Measurements from ENCODE around the gene NAALADL2. TPM values are rescaled to one million over a fixed set of nuclear protein-coding genes. Genes with fewer than 3 reads are reported as not detected.

The NAALADL2 gene
- total RNA-seq, 1 experiment from 2014 or later, result 1.9 TPM

GRCh38 chr3:174953068-174953467 is 93.9 kb downstream of the NAALADL2 start:
- ATAC-seq (no peak), DNase-seq (no peak)
- no peaks in the 10 kb centered on the region for H3K36me3 ChIP-seq (ENCODE audit: low read depth, low read length)
- no peak overlapping the region for H3K27ac ChIP-seq (ENCODE audit: low read length)
- H3K9ac ChIP-seq (ENCODE audit: low read length), result no peak overlapping the region
- no peaks in the 10 kb centered on the region for H3F3A ChIP-seq (ENCODE audit: low read length, unreplicated experiment)
- no peak overlapping the region for H2AFZ ChIP-seq (ENCODE audit: low read length)
- H3K9me3 ChIP-seq (ENCODE audit: low read length), result no peaks in the 10 kb centered on the region
- ChIA-PET CTCF (no interaction called here), POLR2A (ENCODE audit: unreplicated experiment) (no interaction called here)
- intact Hi-C loops (cut with micrococcal nuclease), result loop anchor here (10.0 kb wide), 1 partner anchor 828 kb away; no protein-coding TSS in a partner anchor
- no peaks in the 10 kb centered on the region for H3K9me2 ChIP-seq (replicated peaks; ENCODE audit: low read length)
- H3K79me2 ChIP-seq (ENCODE audit: low read length), result no peaks in the 10 kb centered on the region
- H3K4me2 ChIP-seq (ENCODE audit: low read length), result no peak overlapping the region
- H3K27me3 ChIP-seq (ENCODE audit: low read length), result no peaks in the 10 kb centered on the region
- TF ChIP-seq EZH2phosphoT487 (IDR thresholded peaks at IDR 0.05; ENCODE audit: borderline replicate concordance, low read length) (no peak), EZH2 (IDR thresholded peaks at IDR 0.05; ENCODE audit: low read length, unreplicated experiment) (no peak), CTCF (conservative IDR thresholded peaks at IDR 0.05; ENCODE audit: low read depth, low read length) (no peak)
- H4K20me1 ChIP-seq (ENCODE audit: low read length), result no peaks in the 10 kb centered on the region
- H3K4me1 ChIP-seq (ENCODE audit: insufficient read depth, low read length), result peaks cover 76% of the 10 kb centered on the region
- no peak overlapping the region for H3K4me3 ChIP-seq (ENCODE audit: low read length)
- BruUV-seq (replicated peaks), result no TSS peak

DNA sequence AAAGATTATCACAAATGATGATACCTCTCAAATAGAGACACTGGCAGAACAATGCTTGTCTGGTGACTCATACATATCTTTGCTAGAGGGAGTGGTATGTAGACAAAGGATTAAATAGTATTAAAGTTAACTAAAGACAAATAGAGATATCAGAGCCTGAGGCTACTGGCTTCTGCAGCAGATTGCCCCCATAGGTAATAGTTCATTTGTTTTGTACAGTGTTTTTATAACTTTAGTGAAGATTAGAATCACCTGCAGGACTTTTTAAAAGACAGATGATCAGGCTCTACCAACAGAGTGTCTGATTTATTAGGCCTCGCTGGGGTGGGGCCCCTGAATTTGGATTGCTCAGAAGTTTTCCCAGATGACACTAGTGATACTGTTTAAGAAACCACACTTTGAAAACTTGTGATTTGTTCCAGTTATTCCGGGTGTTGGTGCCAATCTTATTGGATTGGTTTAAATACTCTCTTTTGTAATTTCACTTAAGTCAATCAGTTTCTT is 96.4 kb downstream of the NAALADL2 start:
- peak; percentile 90 for DNase-seq
- intact Hi-C loops (cut with micrococcal nuclease), result loop anchor here (2.0 to 10.0 kb wide), 4 partner anchors 93 to 831 kb away; no protein-coding TSS in a partner anchor
- peak overlapping the region; percentile 81 for H3K27ac ChIP-seq (ENCODE audit: low read length)

More for the DNA sequence above, 96.4 kb downstream of the NAALADL2 start:
- TF ChIP-seq EZH2 (IDR thresholded peaks at IDR 0.05; ENCODE audit: low read length, unreplicated experiment) (no peak), EZH2phosphoT487 (IDR thresholded peaks at IDR 0.05; ENCODE audit: borderline replicate concordance, low read length) (no peak), CTCF (conservative IDR thresholded peaks at IDR 0.05; ENCODE audit: low read depth, low read length) (no peak)
- no peak overlapping the region for H2AFZ ChIP-seq (ENCODE audit: low read length)
- no peaks in the 10 kb centered on the region for H4K20me1 ChIP-seq (ENCODE audit: low read length)
- H3K36me3 ChIP-seq (ENCODE audit: low read depth, low read length), result no peaks in the 10 kb centered on the region
- no TSS peak for BruUV-seq (replicated peaks)
- H3F3A ChIP-seq (ENCODE audit: low read length, unreplicated experiment), result no peaks in the 10 kb centered on the region
- peaks cover 61% of the 10 kb centered on the region for H3K4me1 ChIP-seq (ENCODE audit: insufficient read depth, low read length)
- H3K9me3 ChIP-seq (ENCODE audit: low read length), result no peaks in the 10 kb centered on the region
- H3K27me3 ChIP-seq (ENCODE audit: low read length), result no peaks in the 10 kb centered on the region
- H3K4me2 ChIP-seq (ENCODE audit: low read length), result peak overlapping the region; percentile 63
- H3K79me2 ChIP-seq (ENCODE audit: low read length), result no peaks in the 10 kb centered on the region
- ATAC-seq, result peak; percentile 84
- H3K9me2 ChIP-seq (replicated peaks; ENCODE audit: low read length), result no peaks in the 10 kb centered on the region
- ChIA-PET CTCF (no interaction called here), POLR2A (ENCODE audit: unreplicated experiment) (no interaction called here)
- H3K4me3 ChIP-seq (ENCODE audit: low read length), result 0 out of 2 replicates have a peak overlapping the region, but pooled peaks have one; percentile 2
- peak overlapping the region; percentile 33; the same call in 1 of the 2 replicates for H3K9ac ChIP-seq (ENCODE audit: low read length)
